ENCODE data around the gene NFIC. TPM values are rescaled to one million over a fixed set of nuclear protein-coding genes. Genes with fewer than 3 reads are reported as not detected.
A peak's percentile ranks its signal among the peaks of the same experiment; 100 is the strongest.

NFIC gene
- polyA plus RNA-seq, 2 of the 4 experiments (the other 2 are of a cell fraction) = 2.6 to 34.9 TPM

DNA sequence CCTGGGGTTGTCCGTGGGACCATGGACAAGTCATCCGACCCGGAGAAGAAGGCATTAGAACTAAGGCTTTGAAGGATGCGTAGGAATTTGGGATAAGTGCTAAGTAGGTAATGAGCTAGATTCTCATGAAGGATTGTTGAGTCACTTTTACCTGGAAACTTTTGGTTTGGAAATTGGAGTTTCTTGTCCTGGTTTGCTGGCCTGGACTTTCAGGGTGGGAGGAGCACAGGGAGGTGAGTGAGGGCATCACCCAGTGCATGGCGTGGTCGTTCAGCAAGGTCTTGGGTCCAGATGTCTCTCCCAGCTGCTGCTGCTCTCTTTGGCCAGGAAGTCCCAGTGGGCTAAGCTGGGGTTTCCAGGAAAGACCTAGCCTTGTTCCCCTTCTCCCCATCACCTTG lies 7.6 kb downstream of the NFIC start:
- no peak for FAIRE-seq

GRCh38 chr19:3374369-3375112 lies 8.2 kb downstream of the NFIC start:
- Histone ChIP-seq H3K4me1 (peaks cover 32% of the 10 kb centered on the region), H3K27ac (peak overlapping the region in 1 of 2 experiments; percentile 68; a peak in 3 of 6 replicates), H3K4me3 (no peak overlapping the region), H3K4me2 (peak overlapping the region; percentile 16; the same call in 1 of the 3 replicates), H3K9me3 (no peaks in the 10 kb centered on the region)
- DNase-seq (ENCODE audit: low read depth in 1 of 2, low spot score in 1 of 2) (no peak), FAIRE-seq (no peak), ATAC-seq (no peak)
- 41% methylated on average over 9 of the region's 10 CpGs for WGBS (ENCODE audit: missing lambda C conversion rate)
- ChIA-PET POLR2A (interaction anchor here (0.6 kb wide), 1 partner anchor 12 kb away, joined by 3 read pairs; no protein-coding TSS in a partner anchor), CTCF (interaction anchor here (0.9 to 1.7 kb wide), 3 partner anchors 13 to 49 kb away, joined by 3 to 4 read pairs (median 3); no protein-coding TSS in a partner anchor)
- TF ChIP-seq EHMT2 (IDR thresholded peaks at IDR 0.05; ENCODE audit: low read depth) = no peak
- no peak for TF ChIP-seq SMC3 (IDR thresholded peaks at IDR 0.05)
- TF ChIP-seq REST (IDR thresholded peaks at IDR 0.05) = no peak
- TF ChIP-seq FOSB (CRISPR knock-in tag; IDR thresholded peaks at IDR 0.05) = no peak
- TF ChIP-seq, protein P1, sequence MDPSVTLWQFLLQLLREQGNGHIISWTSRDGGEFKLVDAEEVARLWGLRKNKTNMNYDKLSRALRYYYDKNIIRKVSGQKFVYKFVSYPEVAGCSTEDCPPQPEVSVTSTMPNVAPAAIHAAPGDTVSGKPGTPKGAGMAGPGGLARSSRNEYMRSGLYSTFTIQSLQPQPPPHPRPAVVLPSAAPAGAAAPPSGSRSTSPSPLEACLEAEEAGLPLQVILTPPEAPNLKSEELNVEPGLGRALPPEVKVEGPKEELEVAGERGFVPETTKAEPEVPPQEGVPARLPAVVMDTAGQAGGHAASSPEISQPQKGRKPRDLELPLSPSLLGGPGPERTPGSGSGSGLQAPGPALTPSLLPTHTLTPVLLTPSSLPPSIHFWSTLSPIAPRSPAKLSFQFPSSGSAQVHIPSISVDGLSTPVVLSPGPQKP (IDR thresholded peaks at IDR 0.05; ENCODE audit: low read depth, low read length) = no peak
- TF ChIP-seq HDAC2 (IDR thresholded peaks at IDR 0.05) = 0 out of 2 replicates have a peak, but pooled peaks have one; percentile 24
- no peak for TF ChIP-seq POLR2A (IDR thresholded peaks at IDR 0.05; ENCODE audit: low read length)
- TF ChIP-seq ZFP36 (IDR thresholded peaks at IDR 0.05; ENCODE audit: borderline replicate concordance, partially characterized antibody) = no peak
- TF ChIP-seq CTCF (IDR thresholded peaks at IDR 0.05) = no peak
- TF ChIP-seq, protein P2, sequence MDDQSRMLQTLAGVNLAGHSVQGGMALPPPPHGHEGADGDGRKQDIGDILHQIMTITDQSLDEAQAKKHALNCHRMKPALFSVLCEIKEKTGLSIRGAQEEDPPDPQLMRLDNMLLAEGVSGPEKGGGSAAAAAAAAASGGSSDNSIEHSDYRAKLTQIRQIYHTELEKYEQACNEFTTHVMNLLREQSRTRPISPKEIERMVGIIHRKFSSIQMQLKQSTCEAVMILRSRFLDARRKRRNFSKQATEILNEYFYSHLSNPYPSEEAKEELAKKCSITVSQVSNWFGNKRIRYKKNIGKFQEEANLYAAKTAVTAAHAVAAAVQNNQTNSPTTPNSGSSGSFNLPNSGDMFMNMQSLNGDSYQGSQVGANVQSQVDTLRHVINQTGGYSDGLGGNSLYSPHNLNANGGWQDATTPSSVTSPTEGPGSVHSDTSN (IDR thresholded peaks at IDR 0.05) = no peak
- peak; percentile 83 for TF ChIP-seq KDM1A (IDR thresholded peaks at IDR 0.05; ENCODE audit: low read depth)
- TF ChIP-seq RFX5 (IDR thresholded peaks at IDR 0.05) = no peak
- TF ChIP-seq HOXB13 (CRISPR knock-in tag; IDR thresholded peaks at IDR 0.05; ENCODE audit: low read depth) = no peak

More for the DNA sequence above, 7.6 kb downstream of the NFIC start:
- Histone ChIP-seq H3K27ac (peak overlapping the region in 1 of 2 experiments; percentile 68; a peak in 1 of 6 replicates), H3K9me3 (no peaks in the 10 kb centered on the region), H3K4me3 (no peak overlapping the region), H3K4me1 (peaks cover 33% of the 10 kb centered on the region), H3K4me2 (no peak overlapping the region)
- no peak for DNase-seq (ENCODE audit: low read depth in 1 of 2, low spot score in 1 of 2)
- ATAC-seq = no peak
- ChIA-PET POLR2A (interaction anchor here (0.6 kb wide), 1 partner anchor 12 kb away, joined by 3 read pairs; no protein-coding TSS in a partner anchor), CTCF (interaction anchor here (0.9 to 1.7 kb wide), 3 partner anchors 12 to 49 kb away, joined by 3 to 4 read pairs (median 3); no protein-coding TSS in a partner anchor)
- 82% methylated on average over 6 of the region's 6 CpGs for whole genome bisulfite sequencing (ENCODE audit: missing lambda C conversion rate)
- TF ChIP-seq TP53 (CRISPR knock-in tag; IDR thresholded peaks at IDR 0.05) (no peak), FOSL2 (IDR thresholded peaks at IDR 0.05) (no peak), FOSL2 (CRISPR knock-in tag; IDR thresholded peaks at IDR 0.05) (no peak), POLR2A (IDR thresholded peaks at IDR 0.05; ENCODE audit: low read length) (no peak), CBX2 (IDR thresholded peaks at IDR 0.05; ENCODE audit: borderline replicate concordance, low read depth) (no peak), SREBF2 (IDR thresholded peaks at IDR 0.05) (no peak), CBX8 (IDR thresholded peaks at IDR 0.05) (no peak), HEYL (CRISPR knock-in tag; IDR thresholded peaks at IDR 0.05) (no peak), ZNF302 (CRISPR knock-in tag; IDR thresholded peaks at IDR 0.05) (no peak), NR3C1 (IDR thresholded peaks at IDR 0.05) (no peak), ESRRA (IDR thresholded peaks at IDR 0.05; ENCODE audit: borderline replicate concordance, low read length) (no peak), EHF (CRISPR knock-in tag; IDR thresholded peaks at IDR 0.05) (no peak), HOXB5 (CRISPR knock-in tag; IDR thresholded peaks at IDR 0.05) (no peak), KDM5A (IDR thresholded peaks at IDR 0.05) (no peak)
- TF ChIP-seq, protein P3, sequence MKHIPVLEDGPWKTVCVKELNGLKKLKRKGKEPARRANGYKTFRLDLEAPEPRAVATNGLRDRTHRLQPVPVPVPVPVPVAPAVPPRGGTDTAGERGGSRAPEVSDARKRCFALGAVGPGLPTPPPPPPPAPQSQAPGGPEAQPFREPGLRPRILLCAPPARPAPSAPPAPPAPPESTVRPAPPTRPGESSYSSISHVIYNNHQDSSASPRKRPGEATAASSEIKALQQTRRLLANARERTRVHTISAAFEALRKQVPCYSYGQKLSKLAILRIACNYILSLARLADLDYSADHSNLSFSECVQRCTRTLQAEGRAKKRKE (CRISPR knock-in tag; IDR thresholded peaks at IDR 0.05; ENCODE audit: low read depth) = no peak
- TF ChIP-seq, protein P4, sequence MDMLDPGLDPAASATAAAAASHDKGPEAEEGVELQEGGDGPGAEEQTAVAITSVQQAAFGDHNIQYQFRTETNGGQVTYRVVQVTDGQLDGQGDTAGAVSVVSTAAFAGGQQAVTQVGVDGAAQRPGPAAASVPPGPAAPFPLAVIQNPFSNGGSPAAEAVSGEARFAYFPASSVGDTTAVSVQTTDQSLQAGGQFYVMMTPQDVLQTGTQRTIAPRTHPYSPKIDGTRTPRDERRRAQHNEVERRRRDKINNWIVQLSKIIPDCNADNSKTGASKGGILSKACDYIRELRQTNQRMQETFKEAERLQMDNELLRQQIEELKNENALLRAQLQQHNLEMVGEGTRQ (IDR thresholded peaks at IDR 0.05) = no peak

Data from A549 (cell line).